H1 (cell line): ENCODE data around the gene CDC42SE2. TPM values are rescaled to one million over a fixed set of nuclear protein-coding genes. Genes with fewer than 3 reads are reported as not detected.

Source experiments
- CTCF ChIA-PET: fragments of 300-600 bp; sonication (Branson Sonifier 250); formaldehyde crosslinking; loops from one replicate; lab custom pipeline; 2021; ENCODE audit not compliant: partially characterized antibody; lab: Charles Lee
- POLR2A ChIA-PET: fragments of 300-600 bp; sonication (Branson Sonifier 250); formaldehyde crosslinking; loops from one replicate; lab custom pipeline; 2021; ENCODE audit warnings: inconsistent platforms; ENCODE audit not compliant: partially characterized antibody; lab: Charles Lee
- DNase-seq, 2 experiments: peaks; one replicate each; pipeline versions ENCODE4 v3.0.0 to v3.0.0-alpha.2; 2010 to 2022; ENCODE audit warnings: low spot score in 2 of 2, low read depth in 1 of 2, mixed read lengths in 1 of 2
- FAIRE-seq: peaks from 2 replicates; lab custom pipeline; 2011; peaks lifted over from hg19 to GRCh38; lab: Jason Lieb, UNC
- H2AFZ ChIP-seq: 2 replicates; pipeline ENCODE4 v1.8.1; 2012; ENCODE audit warnings: low read length, inconsistent platforms
- H2AK5ac ChIP-seq: 2 replicates; pipeline ENCODE4 v1.6.1; 2013; ENCODE audit warnings: low read depth, low read length
- H2BK120ac ChIP-seq: replicated peaks from 2 replicates; pipeline ENCODE3; 2013; ENCODE audit warnings: low read depth, low read length, inconsistent platforms
- H2BK12ac ChIP-seq: 2 replicates; pipeline ENCODE4 v1.6.1; 2013; ENCODE audit warnings: low read depth, low read length
- H2BK15ac ChIP-seq: 2 replicates; pipeline ENCODE4 v1.6.1; 2013; ENCODE audit warnings: low read length
- H2BK20ac ChIP-seq: 2 replicates; pipeline ENCODE4 v1.6.1; 2013; ENCODE audit warnings: low read length
- H2BK5ac ChIP-seq: 2 replicates; pipeline ENCODE4 v1.6.1; 2013; ENCODE audit warnings: low read depth, low read length
- H3K14ac ChIP-seq: 2 replicates; pipeline ENCODE4 v1.6.1; 2013; ENCODE audit warnings: inconsistent platforms; ENCODE audit not compliant: insufficient read length
- H3K18ac ChIP-seq: 2 replicates; pipeline ENCODE4 v1.6.1; 2013; ENCODE audit warnings: low read length; ENCODE audit errors: extremely low read depth
- H3K23ac ChIP-seq: 2 replicates; pipeline ENCODE4 v1.6.1; 2013; ENCODE audit warnings: inconsistent platforms; ENCODE audit not compliant: insufficient read length
- H3K23me2 ChIP-seq: 2 replicates; pipeline ENCODE4 v1.6.1; 2013; ENCODE audit warnings: low read depth, low read length
- H3K27ac ChIP-seq: 2 replicates; pipeline ENCODE4 v1.6.1; 2011; ENCODE audit warnings: low read depth, low read length, inconsistent platforms
- H3K27me3 ChIP-seq, 4 experiments: replicated peaks in 1 of 4; 1 replicate in 1 of 4; 2 replicates in 3 of 4; pipeline versions ENCODE4 v1.6.1 to v1.8.1; 2011 to 2013; ENCODE audit warnings: low read length in 3 of 4, mild to moderate bottlenecking in 3 of 4, inconsistent platforms in 2 of 4, mixed read lengths in 2 of 4, moderate library complexity in 1 of 4; ENCODE audit not compliant: control insufficient read depth in 3 of 4, insufficient read depth in 3 of 4; ENCODE audit errors: extremely low read depth in 1 of 4
- H3K36me3 ChIP-seq, 4 experiments: 2 replicates each; pipeline versions ENCODE4 v1.6.1 to v1.8.1; 2011 to 2013; ENCODE audit warnings: mild to moderate bottlenecking in 4 of 4, low read length in 3 of 4, moderate library complexity in 2 of 4, control low read depth in 1 of 4, inconsistent platforms in 1 of 4; ENCODE audit not compliant: insufficient read depth in 4 of 4, control insufficient read depth in 2 of 4
- H3K4ac ChIP-seq: replicated peaks from 2 replicates; pipeline ENCODE3; 2013; ENCODE audit warnings: low read length, low read depth, mixed read lengths, inconsistent platforms; ENCODE audit not compliant: insufficient read length
- H3K4me1 ChIP-seq, 4 experiments: replicated peaks in 1 of 4; 1 replicate in 1 of 4; 2 replicates in 3 of 4; pipeline versions ENCODE4 v1.6.1 to v1.8.1; 2011 to 2013; ENCODE audit warnings: low read length in 3 of 4, inconsistent platforms in 2 of 4, mixed read lengths in 1 of 4; ENCODE audit not compliant: insufficient read depth in 4 of 4, control insufficient read depth in 3 of 4
- H3K4me2 ChIP-seq, 2 experiments: 2 replicates each; pipeline versions ENCODE4 v1.6.1 to v1.8.1; 2011 to 2013; ENCODE audit warnings: low read depth in 2 of 2, low read length in 2 of 2, control low read depth in 1 of 2, inconsistent platforms in 1 of 2, mild to moderate bottlenecking in 1 of 2; ENCODE audit not compliant: insufficient read depth in 1 of 2
- H3K4me3 ChIP-seq, 4 experiments: fragments of 200-600, 300-600 bp in 1 of 4; sonication (generic), shearing (Covaris generic), sonication (Bioruptor Twin) in 1 of 4; 2 replicates each; pipeline versions ENCODE4 v1.5.1 to v1.8.1; 2011 to 2016; ENCODE audit warnings: low read length in 4 of 4, low read depth in 3 of 4, control low read depth in 2 of 4, inconsistent platforms in 2 of 4, mild to moderate bottlenecking in 2 of 4, mixed read lengths in 1 of 4, moderate library complexity in 1 of 4; ENCODE audit not compliant: insufficient read depth in 2 of 4; ENCODE audit errors: extremely low read depth in 1 of 4
- H3K56ac ChIP-seq: replicated peaks from 2 replicates; pipeline ENCODE3; 2013; ENCODE audit warnings: low read depth, mild to moderate bottlenecking, mixed read lengths, low read length, inconsistent platforms; ENCODE audit not compliant: insufficient read length
- H3K79me1 ChIP-seq: 2 replicates; pipeline ENCODE4 v1.6.1; 2013; ENCODE audit warnings: low read depth, low read length, control low read depth
- H3K79me2 ChIP-seq, 2 experiments: 2 replicates each; pipeline versions ENCODE4 v1.6.1 to v1.8.1; 2012 to 2013; ENCODE audit warnings: low read length in 2 of 2, mild to moderate bottlenecking in 2 of 2, inconsistent platforms in 1 of 2; ENCODE audit not compliant: insufficient read depth in 2 of 2, control insufficient read depth in 1 of 2
- H3K9ac ChIP-seq, 4 experiments: replicated peaks in 1 of 4; 1 replicate in 1 of 4; 2 replicates in 3 of 4; pipeline versions ENCODE4 v1.6.1 to v1.8.1; 2011 to 2013; ENCODE audit warnings: low read depth in 3 of 4, low read length in 3 of 4, control low read depth in 2 of 4, mild to moderate bottlenecking in 2 of 4, moderate library complexity in 2 of 4, inconsistent platforms in 1 of 4; ENCODE audit errors: extremely low read depth in 1 of 4
- H3K9me3 ChIP-seq, 2 experiments: 2 replicates each; pipeline versions ENCODE4 v1.6.1 to v1.8.1; 2012 to 2013; ENCODE audit warnings: mild to moderate bottlenecking in 2 of 2, moderate library complexity in 2 of 2, control low read depth in 1 of 2, inconsistent platforms in 1 of 2, low read depth in 1 of 2, low read length in 1 of 2, mixed read lengths in 1 of 2; ENCODE audit not compliant: insufficient read depth in 2 of 2
- H4K20me1 ChIP-seq, 2 experiments: replicated peaks in 1 of 2; 2 replicates each; pipeline versions ENCODE3 to v1.8.1; 2011 to 2013; ENCODE audit warnings: inconsistent platforms in 2 of 2, low read length in 2 of 2, mild to moderate bottlenecking in 1 of 2; ENCODE audit not compliant: insufficient read depth in 2 of 2, control insufficient read depth in 1 of 2
- H4K5ac ChIP-seq: 2 replicates; pipeline ENCODE4 v1.6.1; 2013; ENCODE audit warnings: low read length, low read depth, mixed read lengths, inconsistent platforms; ENCODE audit not compliant: insufficient read length
- H4K8ac ChIP-seq: 2 replicates; pipeline ENCODE4 v1.8.0; 2013; ENCODE audit warnings: mild to moderate bottlenecking, moderate library complexity, low read length, inconsistent platforms; ENCODE audit not compliant: insufficient read depth; ENCODE audit errors: extremely low read depth
- H4K91ac ChIP-seq: replicated peaks from 2 replicates; pipeline ENCODE3; 2013; ENCODE audit warnings: low read length, mixed read lengths, inconsistent platforms; ENCODE audit not compliant: insufficient read length
- SIRT6 ChIP-seq: IDR thresholded peaks from one replicate; pipeline ENCODE4 v1.7.1; 2012; ENCODE audit warnings: low read length, inconsistent platforms
- SIX5 ChIP-seq: IDR thresholded peaks from 2 replicates; pipeline ENCODE4 v1.6.1; 2011; ENCODE audit warnings: mild to moderate bottlenecking, low read depth, low read length
- WGBS, 2 experiments: shearing (Covaris generic) in 1 of 2; methylation state at CpG; one replicate each; pipeline versions ENCODE4 v1.1.6 to v1.1.7; 2013 to 2015; ENCODE audit warnings: low lambda C conversion rate in 2 of 2, mixed read lengths in 2 of 2, inconsistent platforms in 1 of 2, low coverage in 1 of 2, missing lambda C conversion rate in 1 of 2; ENCODE audit not compliant: insufficient replicate concordance in 2 of 2, insufficient coverage in 1 of 2, insufficient read length in 1 of 2; ENCODE audit errors: extremely low coverage in 1 of 2, missing lambda C conversion rate in 1 of 2; 5-methylcytosine and 5-hydroxymethylcytosine counted together
- polyA plus RNA-seq, 7 experiments: library from polyadenylated mRNA; depleted of rRNA in 3 of 7; stranded (reverse) in 5 of 7; unstranded in 2 of 7; fragments of >200 nt in 5 of 7; fragments of 200-250 nt in 2 of 7; gene quantifications; 1 replicate in 5 of 7; 2 replicates in 1 of 7; 4 replicates in 1 of 7; pipeline versions ENCODE4 v1.2.1 to v1.2.3, GENCODE V29; 2011 to 2013; ENCODE audit warnings: missing spikeins in 2 of 7, mixed read lengths in 2 of 7
- total RNA-seq: library from RNA; stranded (reverse); fragmentation: NEBNext Ultra II Directional; extraction: Animal tissue kit (Norgen Biotek cat#: 25700); gene quantifications from 2 replicates; pipeline ENCODE4 v1.2.1, GENCODE V29; 2021
- TF ChIP-seq, protein P1 (sequence below): IDR thresholded peaks from 2 replicates; pipeline ENCODE4 v1.6.1; 2011; ENCODE audit warnings: low read length, improper control_type of control experiment

The CDC42SE2 gene
- total and polyA plus RNA-seq, 2 of the 8 experiments (the other 6 are each of a cell fraction or from before 2014, with no cell fraction given): 16.7 to 30.8 TPM

DNA sequence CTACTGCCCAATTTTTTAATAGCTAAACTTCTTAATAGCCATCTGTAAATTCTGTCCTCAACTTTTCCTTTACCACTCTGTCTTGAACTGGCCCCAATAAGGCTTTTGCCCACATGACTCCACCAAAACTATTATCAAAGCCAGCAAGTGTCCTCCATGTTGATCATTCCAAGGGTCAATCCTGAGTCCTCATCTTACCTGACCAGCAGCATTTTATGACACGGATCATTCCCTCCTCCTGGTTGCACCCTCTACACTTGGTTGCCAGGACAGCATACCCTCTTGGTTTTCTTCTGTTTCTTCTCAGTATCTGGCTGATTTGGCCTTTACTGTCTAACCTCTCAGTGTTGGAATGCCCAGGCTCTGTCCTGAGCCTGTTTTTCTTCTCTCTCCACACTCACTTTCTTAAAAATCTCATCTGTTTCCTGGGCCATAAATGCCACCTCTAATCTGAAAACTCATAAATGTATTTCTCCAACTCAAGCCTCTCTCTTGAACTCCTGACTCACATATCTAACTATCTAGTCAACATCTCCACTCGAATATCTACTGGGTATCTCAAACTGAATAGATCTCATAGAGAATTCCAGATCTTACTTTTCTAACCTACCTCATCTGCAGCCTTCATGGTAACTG is 40.0 kb upstream of the CDC42SE2 start:
- no peak for FAIRE-seq
- Histone ChIP-seq H3K23me2 (no peaks in the 10 kb centered on the region), H3K23ac (no peak overlapping the region), H4K5ac (no peak overlapping the region), H4K91ac (no peak overlapping the region), H2BK120ac (no peak overlapping the region), H3K18ac (no peak overlapping the region), H3K36me3 (no peaks in the 10 kb centered on the region), H3K4ac (no peak overlapping the region), H4K20me1 (no peaks in the 10 kb centered on the region), H2BK5ac (no peak overlapping the region), H3K27me3 (no peaks in the 10 kb centered on the region; a peak in 1 of 7 replicates), H3K14ac (no peak overlapping the region), H2AK5ac (no peak overlapping the region), H4K8ac (no peak overlapping the region), H3K9me3 (no peaks in the 10 kb centered on the region), H3K4me2 (no peak overlapping the region), H2BK12ac (no peak overlapping the region), H2AFZ (no peak overlapping the region), H3K56ac (no peak overlapping the region), H2BK15ac (no peak overlapping the region), H2BK20ac (no peak overlapping the region), H3K27ac (no peak overlapping the region), H3K79me1 (no peaks in the 10 kb centered on the region), H3K79me2 (no peaks in the 10 kb centered on the region), H3K4me1 (no peaks in the 10 kb centered on the region), H3K4me3 (no peak overlapping the region), H3K9ac (no peak overlapping the region)
- ChIA-PET CTCF (interaction anchor here (0.6 to 1.3 kb wide), 3 partner anchors 158 to 195 kb away, joined by 3 to 6 read pairs (median 3); no protein-coding TSS in a partner anchor), POLR2A (no interaction called here)
- no peak for DNase-seq
- WGBS, 2 experiments: 68% methylated on average over 2 of the region's 2 CpGs; no CpG with 5 or more reads in 1 of the 2 experiments
- TF ChIP-seq SIRT6 (no peak), SIX5 (no peak)
- TF ChIP-seq, protein P1, sequence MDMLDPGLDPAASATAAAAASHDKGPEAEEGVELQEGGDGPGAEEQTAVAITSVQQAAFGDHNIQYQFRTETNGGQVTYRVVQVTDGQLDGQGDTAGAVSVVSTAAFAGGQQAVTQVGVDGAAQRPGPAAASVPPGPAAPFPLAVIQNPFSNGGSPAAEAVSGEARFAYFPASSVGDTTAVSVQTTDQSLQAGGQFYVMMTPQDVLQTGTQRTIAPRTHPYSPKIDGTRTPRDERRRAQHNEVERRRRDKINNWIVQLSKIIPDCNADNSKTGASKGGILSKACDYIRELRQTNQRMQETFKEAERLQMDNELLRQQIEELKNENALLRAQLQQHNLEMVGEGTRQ: no peak
